Measurements from ENCODE around the gene RALGAPA1. TPM values are rescaled to one million over a fixed set of nuclear protein-coding genes. Genes with fewer than 3 reads are reported as not detected.

Gene RALGAPA1
- total and polyA plus RNA-seq, 2 of the 13 experiments (the other 11 are each of a cell fraction or from before 2014, with no cell fraction given): 65.0 to 89.2 TPM

- no peak for TF ChIP-seq ZNF512B (CRISPR knock-in tag; IDR thresholded peaks at IDR 0.05; ENCODE audit: borderline replicate concordance)
- TF ChIP-seq ATAD3A (CRISPR knock-in tag; IDR thresholded peaks at IDR 0.05): no peak
- TF ChIP-seq MXD3 (CRISPR knock-in tag; IDR thresholded peaks at IDR 0.05): no peak
- TF ChIP-seq POLR2G (IDR thresholded peaks at IDR 0.05; ENCODE audit: low read depth, low read length): no peak
- TF ChIP-seq ZNF18 (CRISPR knock-in tag; IDR thresholded peaks at IDR 0.05; ENCODE audit: insufficient replicate concordance): no peak
- peak; percentile 77; the same call in 1 of the 2 replicates for TF ChIP-seq ZBTB49 (CRISPR knock-in tag; IDR thresholded peaks at IDR 0.05; ENCODE audit: borderline replicate concordance)
- no peak for TF ChIP-seq TFDP2 (CRISPR knock-in tag; IDR thresholded peaks at IDR 0.05)
- TF ChIP-seq DNMT1 (CRISPR knock-in tag; IDR thresholded peaks at IDR 0.05): no peak
- TF ChIP-seq ATM (IDR thresholded peaks at IDR 0.05; ENCODE audit: borderline replicate concordance): no peak
- TF ChIP-seq AHR (CRISPR knock-in tag; IDR thresholded peaks at IDR 0.05): no peak
- TF ChIP-seq ARNT2 (CRISPR knock-in tag; IDR thresholded peaks at IDR 0.05; ENCODE audit: low read depth): no peak
- peak; percentile 63 for TF ChIP-seq HDAC2 (CRISPR knock-in tag; IDR thresholded peaks at IDR 0.05)
- no peak for TF ChIP-seq TERF1 (CRISPR knock-in tag; IDR thresholded peaks at IDR 0.05)
- no peak for TF ChIP-seq ZBTB38 (CRISPR knock-in tag; IDR thresholded peaks at IDR 0.05)
- no peak for TF ChIP-seq GPBP1L1 (CRISPR knock-in tag; IDR thresholded peaks at IDR 0.05)
- TF ChIP-seq DMAP1 (CRISPR knock-in tag; IDR thresholded peaks at IDR 0.05): no peak
- peak; percentile 68 for TF ChIP-seq KAT8 (CRISPR knock-in tag; IDR thresholded peaks at IDR 0.05)
Measured at GRCh38 chr14:35821564-35822411, 12.7 kb upstream of the RALGAPA1 start (continued).
